ENCODE results near the gene SLC9A5. TPM values are rescaled to one million over a fixed set of nuclear protein-coding genes. Genes with fewer than 3 reads are reported as not detected.

Gene SLC9A5
- total and polyA plus RNA-seq, 9 of the 15 experiments (the other 6 are each of a cell fraction or from before 2014, with no cell fraction given) = 0.06 to 3.1 (median 1.2) TPM

- no peak for TF ChIP-seq FOXO4 (CRISPR knock-in tag; IDR thresholded peaks at IDR 0.05)
- peak; percentile 79 for TF ChIP-seq ZBTB9 (CRISPR knock-in tag; IDR thresholded peaks at IDR 0.05)
- TF ChIP-seq ZBTB11 (CRISPR knock-in tag; IDR thresholded peaks at IDR 0.05) = 0 out of 6 replicates have a peak, but pooled peaks of 1 of the 3 experiments have one; percentile 25
- peak; percentile 83; the same call in 1 of the 2 replicates for TF ChIP-seq RAD51 (IDR thresholded peaks at IDR 0.05; ENCODE audit: borderline replicate concordance, low read depth)
- TF ChIP-seq ZFP36 (IDR thresholded peaks at IDR 0.05; ENCODE audit: low read depth, low read length, partially characterized antibody) = peak; percentile 29
- TF ChIP-seq IFI16 (CRISPR knock-in tag; IDR thresholded peaks at IDR 0.05) = no peak
- TF ChIP-seq GMEB1 (CRISPR knock-in tag; IDR thresholded peaks at IDR 0.05) = 0 out of 2 replicates have a peak, but pooled peaks have one; percentile 6
- TF ChIP-seq ZNF174 (CRISPR knock-in tag; IDR thresholded peaks at IDR 0.05) = no peak
- TF ChIP-seq SP1 (CRISPR knock-in tag; IDR thresholded peaks at IDR 0.05) = peak; percentile 73
- TF ChIP-seq CGGBP1 (CRISPR knock-in tag; IDR thresholded peaks at IDR 0.05) = no peak
- TF ChIP-seq BCOR (IDR thresholded peaks at IDR 0.05) = no peak
- peak; percentile 79; the same call in 1 of the 2 replicates for TF ChIP-seq SMAD4 (CRISPR knock-in tag; conservative IDR thresholded peaks at IDR 0.05)
- no peak for TF ChIP-seq U2AF1 (optimal IDR thresholded peaks at IDR 0.05; ENCODE audit: low read depth, low read length)
- peak; percentile 62; the same call in 1 of the 2 replicates for TF ChIP-seq ZBTB1 (CRISPR knock-in tag; IDR thresholded peaks at IDR 0.05; ENCODE audit: borderline replicate concordance, low read depth)
- peak; percentile 94 for TF ChIP-seq VEZF1 (CRISPR knock-in tag; IDR thresholded peaks at IDR 0.05)
- TF ChIP-seq ZBTB17 (CRISPR knock-in tag; IDR thresholded peaks at IDR 0.05) = 0 out of 2 replicates have a peak, but pooled peaks have one; percentile 27
- TF ChIP-seq PHF8 (IDR thresholded peaks at IDR 0.05; ENCODE audit: borderline replicate concordance, low read length) = peak; percentile 49; the same call in 1 of the 2 replicates
Measured at GRCh38 chr16:67246081-67246755, 2.6 kb upstream of the SLC9A5 start (continued).

All from K562 (cell line).